ENCODE measurements around the gene AKAP12. TPM values are rescaled to one million over a fixed set of nuclear protein-coding genes. Genes with fewer than 3 reads are reported as not detected.

Gene AKAP12
- total and polyA plus RNA-seq, 4 donors: 9.4 to 110 (median 24.6) TPM

DNA sequence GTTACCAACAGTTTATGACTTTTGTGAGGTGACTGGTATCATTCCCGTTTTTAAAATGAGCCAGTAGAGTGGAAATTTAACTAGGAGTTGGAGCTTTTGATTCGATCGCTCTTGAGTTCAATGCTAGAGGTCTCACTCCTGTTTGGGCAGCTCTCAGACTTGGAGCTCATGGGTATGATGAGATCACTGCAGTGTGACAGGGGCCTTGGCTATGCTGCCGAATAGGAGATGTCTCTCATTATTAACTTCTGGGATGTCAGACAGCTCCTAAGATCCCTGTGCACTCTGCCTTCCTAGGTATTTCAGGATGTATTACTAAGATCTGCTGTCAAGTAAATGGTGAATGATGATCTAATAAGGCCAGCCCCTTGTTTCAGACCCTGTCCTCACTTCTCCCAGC lies 20.4 kb downstream of the AKAP12 start:
- 84 to 86% methylated on average over 4 of the region's 4 CpGs for WGBS, 2 donors

DNA sequence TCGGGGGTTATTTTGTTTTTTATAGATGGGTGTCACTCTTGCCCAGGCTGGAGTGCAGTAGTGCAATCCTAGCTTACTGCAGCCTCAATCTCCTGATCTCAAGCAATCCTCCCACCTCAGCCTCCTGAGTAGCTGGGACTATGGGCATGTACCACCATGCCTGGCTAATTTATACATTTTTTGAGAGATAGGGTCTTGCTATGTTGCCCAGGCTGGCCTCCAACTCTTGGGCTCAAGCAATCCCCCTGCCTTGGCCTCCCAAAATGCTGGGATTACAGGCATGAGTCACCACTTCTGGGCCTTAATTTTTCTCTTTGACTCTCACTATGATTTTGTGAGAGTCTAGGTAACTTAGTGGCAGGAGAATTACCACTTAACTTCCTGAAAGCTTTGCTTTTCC lies 23.3 kb downstream of the AKAP12 start:
- DNase-seq: no peak
- H3K9ac ChIP-seq (ENCODE audit: insufficient read depth in 1 of 2, low read length in 2 of 2): no peak overlapping the region
- no peaks in the 10 kb centered on the region for H3K27me3 ChIP-seq (ENCODE audit: control insufficient read depth in 3 of 3, insufficient read depth in 3 of 3, low read length in 2 of 3)
- peak overlapping the region in 1 of 2 donors; percentile 27 for H3K27ac ChIP-seq (ENCODE audit: low read depth in 1 of 2, low read length in 1 of 2)
- no peaks in the 10 kb centered on the region for H3K9me3 ChIP-seq (ENCODE audit: control insufficient read depth in 4 of 4, insufficient read depth in 3 of 4, low read length in 3 of 4)
- TF ChIP-seq, protein P1, sequence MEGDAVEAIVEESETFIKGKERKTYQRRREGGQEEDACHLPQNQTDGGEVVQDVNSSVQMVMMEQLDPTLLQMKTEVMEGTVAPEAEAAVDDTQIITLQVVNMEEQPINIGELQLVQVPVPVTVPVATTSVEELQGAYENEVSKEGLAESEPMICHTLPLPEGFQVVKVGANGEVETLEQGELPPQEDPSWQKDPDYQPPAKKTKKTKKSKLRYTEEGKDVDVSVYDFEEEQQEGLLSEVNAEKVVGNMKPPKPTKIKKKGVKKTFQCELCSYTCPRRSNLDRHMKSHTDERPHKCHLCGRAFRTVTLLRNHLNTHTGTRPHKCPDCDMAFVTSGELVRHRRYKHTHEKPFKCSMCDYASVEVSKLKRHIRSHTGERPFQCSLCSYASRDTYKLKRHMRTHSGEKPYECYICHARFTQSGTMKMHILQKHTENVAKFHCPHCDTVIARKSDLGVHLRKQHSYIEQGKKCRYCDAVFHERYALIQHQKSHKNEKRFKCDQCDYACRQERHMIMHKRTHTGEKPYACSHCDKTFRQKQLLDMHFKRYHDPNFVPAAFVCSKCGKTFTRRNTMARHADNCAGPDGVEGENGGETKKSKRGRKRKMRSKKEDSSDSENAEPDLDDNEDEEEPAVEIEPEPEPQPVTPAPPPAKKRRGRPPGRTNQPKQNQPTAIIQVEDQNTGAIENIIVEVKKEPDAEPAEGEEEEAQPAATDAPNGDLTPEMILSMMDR (IDR thresholded peaks at IDR 0.05; ENCODE audit: control extremely low read depth, extremely low read depth): no peak
- 56 to 93% methylated on average over 1 of the region's 1 CpG for WGBS, 2 donors
- no peak for ATAC-seq (ENCODE audit: insufficient read depth, low FRiP score)
- peaks cover 0 to 10% (median 7%) of the 10 kb centered on the region in 5 donors for H3K4me1 ChIP-seq (ENCODE audit: control insufficient read depth in 5 of 5, insufficient read depth in 5 of 5, low read length in 5 of 5)
- no peaks in the 10 kb centered on the region for H3K36me3 ChIP-seq (ENCODE audit: control insufficient read depth in 4 of 4, insufficient read depth in 4 of 4, low read length in 4 of 4)
- H3K4me3 ChIP-seq: no peak overlapping the region

More for the DNA sequence above, 20.4 kb downstream of the AKAP12 start:
- DNase-seq (no peak), ATAC-seq (ENCODE audit: insufficient read depth, low FRiP score) (no peak)
- Histone ChIP-seq H3K4me1 (ENCODE audit: control insufficient read depth in 5 of 5, insufficient read depth in 5 of 5, low read length in 5 of 5) (peaks cover 0 to 19% (median 13%) of the 10 kb centered on the region in 5 donors), H3K27me3 (ENCODE audit: control insufficient read depth in 3 of 3, insufficient read depth in 3 of 3, low read length in 2 of 3) (no peaks in the 10 kb centered on the region), H3K9ac (ENCODE audit: insufficient read depth in 1 of 2, low read length in 2 of 2) (no peak overlapping the region), H3K27ac (ENCODE audit: low read depth in 1 of 2, low read length in 1 of 2) (no peak overlapping the region), H3K9me3 (ENCODE audit: control insufficient read depth in 4 of 4, insufficient read depth in 3 of 4, low read length in 3 of 4) (no peaks in the 10 kb centered on the region), H3K4me3 (no peak overlapping the region), H3K36me3 (ENCODE audit: control insufficient read depth in 4 of 4, insufficient read depth in 4 of 4, low read length in 4 of 4) (no peaks in the 10 kb centered on the region)
- TF ChIP-seq, protein P1 (IDR thresholded peaks at IDR 0.05; ENCODE audit: control extremely low read depth, extremely low read depth): no peak

DNA sequence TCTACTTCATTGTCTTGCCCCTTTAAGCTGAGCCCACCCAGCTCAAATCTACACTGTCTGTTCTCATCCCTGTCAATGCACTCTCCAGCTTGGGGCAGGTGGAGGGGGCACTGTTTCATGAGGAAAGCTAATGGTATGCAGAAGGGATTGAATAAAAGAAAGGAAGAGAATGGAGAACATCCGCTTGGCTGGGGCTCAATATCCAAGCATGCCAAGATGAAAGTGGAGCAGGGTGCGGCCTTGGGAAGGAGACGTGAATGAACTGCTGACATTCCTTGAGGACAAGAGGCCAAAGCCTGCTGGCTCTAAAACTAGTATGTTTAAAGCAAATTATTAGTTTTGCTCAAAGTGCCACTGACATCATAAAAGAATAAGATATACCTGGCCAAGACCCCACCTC lies 24.2 kb downstream of the AKAP12 start:
- H3K4me1 ChIP-seq (ENCODE audit: control insufficient read depth in 5 of 5, insufficient read depth in 5 of 5, low read length in 5 of 5): peaks cover 0 to 9% (median 6%) of the 10 kb centered on the region in 5 donors
- H3K27ac ChIP-seq (ENCODE audit: low read depth in 1 of 2, low read length in 1 of 2): no peak overlapping the region
- H3K36me3 ChIP-seq (ENCODE audit: control insufficient read depth in 4 of 4, insufficient read depth in 4 of 4, low read length in 4 of 4): no peaks in the 10 kb centered on the region
- H3K4me3 ChIP-seq: no peak overlapping the region
- H3K27me3 ChIP-seq (ENCODE audit: control insufficient read depth in 3 of 3, insufficient read depth in 3 of 3, low read length in 2 of 3): no peaks in the 10 kb centered on the region
- TF ChIP-seq, protein P1 (IDR thresholded peaks at IDR 0.05; ENCODE audit: control extremely low read depth, extremely low read depth): no peak
- no peak for ATAC-seq (ENCODE audit: insufficient read depth, low FRiP score)
- DNase-seq: peak in 1 of 3 donors; percentile 38
- H3K9ac ChIP-seq (ENCODE audit: insufficient read depth in 1 of 2, low read length in 2 of 2): no peak overlapping the region
- no peaks in the 10 kb centered on the region for H3K9me3 ChIP-seq (ENCODE audit: control insufficient read depth in 4 of 4, insufficient read depth in 3 of 4, low read length in 3 of 4)
- WGBS, 2 donors: 60 to 78% methylated on average over 3 of the region's 3 CpGs

DNA sequence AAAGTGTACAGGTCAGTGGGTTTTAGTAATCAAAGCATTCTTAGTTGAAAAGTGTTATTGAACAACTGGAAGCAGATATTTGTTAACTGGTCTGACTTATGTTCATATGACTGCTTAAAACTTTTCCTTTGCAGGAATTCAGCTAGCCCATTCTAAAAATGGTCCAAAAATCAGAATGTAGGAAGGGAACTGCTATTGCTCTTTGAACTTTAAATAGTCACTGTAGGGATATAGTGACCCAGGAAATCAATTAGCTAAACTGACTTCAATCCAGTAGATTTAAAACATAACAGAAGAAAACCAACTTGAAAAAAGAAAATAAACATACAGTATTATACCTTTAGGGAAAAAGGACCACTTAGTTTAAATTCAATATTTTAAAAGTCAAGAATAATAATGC lies 25.5 kb downstream of the AKAP12 start:
- TF ChIP-seq, protein P1 (IDR thresholded peaks at IDR 0.05; ENCODE audit: control extremely low read depth, extremely low read depth): no peak
- no peaks in the 10 kb centered on the region for H3K9me3 ChIP-seq (ENCODE audit: control insufficient read depth in 4 of 4, insufficient read depth in 3 of 4, low read length in 3 of 4)
- peaks cover 0 to 13% (median 9%) of the 10 kb centered on the region in 5 donors for H3K4me1 ChIP-seq (ENCODE audit: control insufficient read depth in 5 of 5, insufficient read depth in 5 of 5, low read length in 5 of 5)
- no peak for ATAC-seq (ENCODE audit: insufficient read depth, low FRiP score)
- H3K27me3 ChIP-seq (ENCODE audit: control insufficient read depth in 3 of 3, insufficient read depth in 3 of 3, low read length in 2 of 3): no peaks in the 10 kb centered on the region
- H3K9ac ChIP-seq (ENCODE audit: insufficient read depth in 1 of 2, low read length in 2 of 2): no peak overlapping the region
- H3K4me3 ChIP-seq: no peak overlapping the region
- DNase-seq: no peak
- no peaks in the 10 kb centered on the region for H3K36me3 ChIP-seq (ENCODE audit: control insufficient read depth in 4 of 4, insufficient read depth in 4 of 4, low read length in 4 of 4)
- H3K27ac ChIP-seq (ENCODE audit: low read depth in 1 of 2, low read length in 1 of 2): no peak overlapping the region

Measured in lung (tissue), 12 donors.